NOMO-1 treated with DMSO at 0.1 percent for 48 hours (cell line): ENCODE measurements around the gene CCER1.

ENCODE experiments used
- DNase-seq: peaks from one replicate; lab custom pipeline; 2025; ENCODE audit not compliant: unreplicated experiment; lab: John Stamatoyannopoulos, UW

Gene CCER1

DNA sequence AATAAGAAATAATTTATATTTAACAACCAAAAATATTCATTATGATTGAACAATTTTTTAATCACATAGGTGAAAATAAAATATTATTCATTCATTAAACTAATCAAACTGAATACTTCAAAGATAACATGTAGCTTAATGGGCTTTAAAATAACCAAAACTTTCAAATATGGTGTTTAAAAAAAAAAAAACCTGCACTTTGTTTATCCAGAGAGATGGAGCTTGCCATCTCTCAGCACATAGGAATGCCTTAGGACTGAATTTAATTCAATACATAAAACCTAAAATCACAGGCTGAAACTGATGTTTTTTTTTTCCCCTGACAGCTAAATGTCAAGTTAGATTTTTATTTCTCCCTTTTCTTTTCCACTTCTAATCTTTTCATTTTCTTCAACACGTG is 14.4 kb upstream of the CCER1 start:
- no peak for DNase-seq

DNA sequence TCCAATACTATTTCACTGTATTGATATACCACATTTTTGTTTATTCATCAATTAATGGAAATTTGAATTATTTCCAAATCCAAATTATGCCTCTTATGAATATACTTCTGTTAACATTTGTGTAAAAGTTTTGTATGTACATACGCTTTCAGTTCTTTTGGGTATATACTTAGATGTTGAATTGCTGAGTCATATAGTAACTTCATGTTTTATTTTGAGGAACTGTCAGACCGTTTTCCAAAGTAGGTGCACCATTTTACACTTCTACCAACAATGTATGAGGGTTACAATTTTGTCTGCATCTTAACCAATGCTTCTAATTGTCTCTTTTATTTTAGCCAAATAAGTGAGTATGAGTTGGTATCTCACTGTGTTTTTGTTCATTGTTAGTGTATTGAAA is 10.2 kb upstream of the CCER1 start:
- DNase-seq = peak; percentile 63

DNA sequence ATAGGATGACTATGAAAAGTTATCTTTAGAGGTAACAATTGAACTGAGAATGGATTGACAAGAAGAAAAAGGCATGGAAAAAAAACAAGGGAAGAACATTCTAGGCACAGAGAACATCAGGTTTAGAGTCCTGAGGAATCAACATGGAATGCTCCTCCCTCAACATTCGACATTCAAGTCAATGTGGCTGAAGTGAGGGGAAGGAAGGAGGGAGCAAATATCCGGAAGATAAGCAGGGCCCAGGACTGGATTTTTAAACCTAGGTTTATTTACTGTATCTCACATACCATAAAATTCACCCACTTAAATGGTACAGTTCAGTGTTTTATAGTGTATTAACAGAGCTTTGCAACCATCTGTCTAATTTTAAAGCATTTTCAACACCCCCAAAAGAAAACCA is 9.6 kb upstream of the CCER1 start:
- DNase-seq = no peak

DNA sequence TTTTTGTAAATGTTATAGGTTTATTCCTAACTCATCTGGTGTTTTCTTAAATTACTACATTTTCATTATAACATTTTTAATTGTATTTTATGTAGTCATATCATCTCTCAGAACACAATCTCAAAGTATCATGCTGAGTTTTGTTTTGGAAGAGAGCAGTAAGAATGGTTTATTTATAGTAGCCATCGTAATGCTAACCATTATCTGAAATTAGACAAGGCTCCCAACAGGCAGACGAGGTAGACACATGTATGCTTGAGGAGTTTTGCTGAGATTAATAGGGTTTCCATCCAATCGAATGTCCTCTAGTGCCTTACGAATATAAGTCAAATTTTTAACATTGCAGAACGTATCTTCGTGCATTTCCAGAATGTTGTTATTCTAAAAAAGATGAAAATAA is 9.0 kb upstream of the CCER1 start:
- DNase-seq = no peak

DNA sequence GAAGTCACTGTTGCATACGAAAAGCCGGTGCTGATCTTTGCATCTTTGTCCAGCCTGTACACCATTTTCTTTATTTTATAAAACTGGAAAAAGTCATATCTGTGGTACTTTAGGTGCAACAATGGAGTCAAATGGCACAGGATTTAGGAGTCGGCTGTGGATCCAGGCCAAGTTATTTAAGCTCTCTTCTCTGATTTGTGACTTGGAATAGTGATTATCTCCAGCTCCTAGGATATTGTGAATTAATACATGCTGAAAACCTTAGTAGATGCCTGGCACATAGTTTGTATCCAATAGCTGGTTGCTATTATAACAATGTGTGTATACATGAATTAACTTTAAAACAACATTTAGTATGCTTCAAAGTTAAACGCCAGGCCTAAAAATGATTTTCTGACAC is 6.2 kb upstream of the CCER1 start:
- DNase-seq = no peak

DNA sequence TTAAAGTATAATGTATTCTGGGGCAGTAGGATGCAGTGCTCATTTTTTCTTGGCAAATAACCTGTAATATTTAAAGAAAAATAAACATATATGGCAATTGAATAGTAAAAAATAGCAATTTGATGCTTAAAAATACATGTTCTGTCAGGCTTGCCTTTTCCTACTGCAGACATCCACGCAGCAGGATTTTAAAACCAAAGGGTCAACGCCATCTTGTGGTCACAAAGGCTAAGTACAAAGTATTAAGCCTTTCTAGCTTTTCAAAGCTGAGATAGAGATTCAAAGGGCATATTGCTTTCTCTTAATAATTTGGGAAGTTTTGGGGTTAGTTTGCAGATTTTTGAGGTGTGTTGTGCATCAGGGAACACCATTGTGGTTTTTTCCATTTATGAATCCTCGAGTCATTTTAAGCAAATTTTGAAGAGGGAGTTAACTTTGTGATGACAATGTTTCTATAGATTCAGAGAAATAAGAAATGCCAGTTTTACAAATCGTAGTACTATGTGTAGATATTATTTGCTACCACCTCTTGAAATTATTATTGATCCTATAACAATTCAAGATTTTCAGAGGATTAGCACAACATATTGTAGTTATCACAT is 4.7 kb upstream of the CCER1 start:
- peak; percentile 11 for DNase-seq

DNA sequence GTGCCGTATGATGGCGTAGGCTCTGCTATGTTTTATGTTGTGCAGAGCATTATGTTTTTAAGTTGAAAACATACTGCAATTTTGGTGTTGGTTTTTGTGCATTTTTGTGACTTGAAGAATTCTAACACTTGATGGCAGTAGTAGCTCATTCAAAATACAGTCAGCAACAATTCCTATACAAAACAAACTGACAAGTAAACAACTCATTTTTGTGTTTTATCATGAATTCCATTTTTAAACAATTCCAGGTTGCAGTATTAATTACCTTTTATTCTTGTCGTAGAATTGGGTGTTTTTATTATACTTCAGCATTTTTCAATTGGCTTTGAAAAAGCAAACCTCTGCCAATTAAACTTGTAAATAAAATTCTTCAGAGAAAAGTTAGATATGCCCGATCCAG is 4.1 kb upstream of the CCER1 start:
- no peak for DNase-seq

DNA sequence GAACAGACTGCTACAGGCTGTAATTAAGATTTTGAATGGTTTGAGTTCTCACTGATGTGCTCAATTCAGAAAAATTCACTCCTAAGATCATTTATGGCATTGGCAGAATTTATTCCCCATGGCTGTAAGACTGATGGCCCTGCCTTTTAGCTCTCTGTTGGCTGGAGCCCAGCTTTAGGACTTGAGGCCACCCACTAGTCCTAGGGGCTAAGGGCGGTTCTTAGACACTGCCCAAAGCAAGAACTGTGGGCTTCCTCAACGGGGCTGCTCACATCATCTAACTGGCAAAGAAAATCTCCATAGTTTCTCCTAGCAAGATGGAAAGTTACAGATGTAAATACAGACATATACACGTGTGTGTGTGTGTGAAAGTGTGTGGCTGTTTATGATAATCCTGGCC is 3.4 kb upstream of the CCER1 start:
- DNase-seq = no peak

DNA sequence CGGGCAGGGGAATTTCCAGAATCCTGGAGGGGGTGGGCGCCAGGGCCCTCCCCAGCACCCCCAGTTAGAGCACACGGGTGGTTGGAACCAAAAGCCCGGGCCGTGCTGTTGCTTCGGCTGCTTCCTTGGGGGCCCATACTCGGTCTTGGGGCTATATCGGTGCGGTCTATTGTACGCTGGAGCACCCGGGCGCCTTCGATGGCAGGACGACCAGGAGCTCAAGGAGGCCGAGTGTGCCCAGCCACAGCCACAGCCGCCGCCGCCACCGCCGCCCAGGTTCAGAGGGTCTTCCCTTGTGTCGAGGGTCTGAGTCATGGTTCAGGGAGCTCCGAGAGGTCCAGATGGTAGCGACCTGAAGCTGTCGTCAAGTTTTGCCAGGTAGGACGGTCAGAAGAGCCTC is 548 bp downstream of the CCER1 start:
- no peak for DNase-seq

DNA sequence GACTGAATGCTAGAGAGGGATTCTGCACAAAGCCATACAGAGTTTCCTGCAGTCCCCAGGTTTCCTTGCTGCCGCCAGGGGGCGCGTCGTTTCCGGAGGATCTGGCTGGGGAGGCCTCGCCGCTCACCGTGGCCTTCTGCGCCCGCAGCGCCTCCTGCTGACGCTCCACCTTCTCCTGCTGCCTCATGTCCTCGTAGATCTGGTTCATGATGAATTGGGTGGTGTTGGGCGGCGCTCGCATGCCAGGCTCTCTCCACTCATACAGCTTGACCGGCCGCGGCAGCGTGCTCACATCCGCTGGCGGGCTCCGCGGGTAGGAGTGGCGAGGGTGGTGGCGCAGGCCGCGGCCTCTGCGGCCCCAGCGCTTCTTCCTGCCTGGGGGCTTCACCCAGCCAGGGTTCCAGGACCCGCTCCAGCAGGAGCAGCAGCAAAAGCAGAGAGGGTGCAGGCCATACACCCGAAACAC is 987 bp downstream of the CCER1 start:
- no peak for DNase-seq

DNA sequence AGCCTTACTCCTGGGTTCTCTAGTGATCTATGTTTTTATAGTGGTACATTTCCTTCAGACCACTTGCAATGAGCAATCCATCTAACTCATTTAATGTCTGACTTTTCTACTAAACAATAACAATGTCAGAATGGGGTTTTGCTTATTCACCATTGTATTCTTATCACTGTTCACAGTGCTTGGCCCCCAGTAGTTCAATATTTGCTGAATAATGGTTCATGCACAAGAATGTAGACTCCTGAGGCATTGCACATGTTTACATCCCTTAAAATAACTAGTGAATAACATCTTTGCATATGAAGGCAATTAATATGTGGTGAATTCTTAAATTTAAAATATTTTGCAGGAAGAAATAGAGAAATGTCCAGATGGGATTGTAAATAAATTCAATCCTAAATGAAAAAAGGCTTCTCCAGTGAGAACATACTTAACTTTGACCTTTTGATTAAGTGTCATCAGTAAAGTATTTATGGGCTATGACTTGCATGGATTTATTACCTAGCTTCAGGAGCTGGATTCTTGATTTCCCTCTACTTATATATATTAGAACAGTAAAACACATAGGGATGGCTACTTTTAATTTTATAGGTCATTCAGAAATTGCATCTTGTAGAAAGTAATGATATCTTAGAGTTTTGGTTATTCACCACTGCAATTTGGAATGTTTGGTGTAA is 3.4 kb downstream of the CCER1 start:
- no peak for DNase-seq

DNA sequence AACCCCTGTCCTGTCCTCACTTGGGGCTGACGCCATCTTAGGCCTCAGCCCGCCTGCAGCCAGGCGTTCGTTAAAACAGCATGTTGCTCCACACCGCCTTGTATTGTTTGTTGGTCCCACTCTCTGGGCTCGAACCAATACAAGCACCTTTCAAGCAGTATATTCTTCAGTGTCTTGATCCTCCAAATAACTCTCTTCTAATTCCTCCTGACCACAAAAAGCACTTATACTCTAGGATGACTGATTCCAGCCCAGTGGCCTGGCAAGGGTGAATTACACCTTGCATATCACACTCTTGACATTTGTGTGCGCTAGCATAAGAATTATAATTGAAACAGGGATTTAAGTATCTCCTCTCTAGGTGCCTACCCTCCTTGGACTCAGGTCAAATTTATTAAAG is 7.1 kb downstream of the CCER1 start:
- DNase-seq = no peak

DNA sequence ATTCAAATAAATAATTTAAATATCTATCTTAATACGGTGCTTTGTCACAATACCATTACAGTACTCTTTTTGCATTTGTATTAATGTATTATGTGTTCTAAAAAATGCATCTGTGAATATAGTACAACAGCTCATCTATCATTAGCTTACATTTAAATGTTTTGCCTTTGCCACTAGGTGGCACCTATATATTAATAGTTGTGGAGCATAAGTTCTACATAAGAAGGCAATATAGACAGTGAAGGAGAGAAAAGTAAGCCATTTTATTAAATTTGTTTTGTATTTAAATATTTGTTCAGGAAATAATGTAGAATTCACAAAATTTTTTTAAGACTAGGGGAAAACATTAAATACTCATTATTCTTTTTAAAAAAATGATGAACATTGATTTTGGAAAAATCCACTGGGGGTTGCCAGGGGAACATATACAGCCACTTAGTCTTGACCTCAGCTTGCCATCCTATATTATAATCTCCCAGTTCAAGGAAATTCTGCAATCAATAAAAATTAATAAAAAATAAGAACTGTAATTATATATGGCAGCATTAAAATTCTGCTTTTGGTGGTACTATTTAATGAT is 9.8 kb downstream of the CCER1 start:
- peak; percentile 30 for DNase-seq

DNA sequence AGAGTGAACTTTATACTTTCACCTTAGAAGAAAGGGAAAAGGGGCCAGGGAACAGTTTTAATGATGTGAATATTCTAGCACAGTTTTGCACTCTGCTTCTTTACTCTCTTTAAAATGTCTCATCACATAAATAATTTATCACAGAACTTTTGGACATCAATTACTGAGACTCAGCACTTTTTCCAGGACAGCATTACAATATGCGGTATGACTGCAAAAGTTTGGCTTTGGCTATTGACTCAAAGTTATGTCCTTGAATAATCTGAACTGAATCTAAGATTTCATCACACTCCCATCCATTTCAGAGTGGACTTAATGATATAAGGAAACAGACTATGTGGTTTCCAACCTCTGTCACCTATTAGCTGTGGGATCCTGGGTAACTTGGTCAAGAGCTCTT is 11.7 kb downstream of the CCER1 start:
- DNase-seq = no peak

DNA sequence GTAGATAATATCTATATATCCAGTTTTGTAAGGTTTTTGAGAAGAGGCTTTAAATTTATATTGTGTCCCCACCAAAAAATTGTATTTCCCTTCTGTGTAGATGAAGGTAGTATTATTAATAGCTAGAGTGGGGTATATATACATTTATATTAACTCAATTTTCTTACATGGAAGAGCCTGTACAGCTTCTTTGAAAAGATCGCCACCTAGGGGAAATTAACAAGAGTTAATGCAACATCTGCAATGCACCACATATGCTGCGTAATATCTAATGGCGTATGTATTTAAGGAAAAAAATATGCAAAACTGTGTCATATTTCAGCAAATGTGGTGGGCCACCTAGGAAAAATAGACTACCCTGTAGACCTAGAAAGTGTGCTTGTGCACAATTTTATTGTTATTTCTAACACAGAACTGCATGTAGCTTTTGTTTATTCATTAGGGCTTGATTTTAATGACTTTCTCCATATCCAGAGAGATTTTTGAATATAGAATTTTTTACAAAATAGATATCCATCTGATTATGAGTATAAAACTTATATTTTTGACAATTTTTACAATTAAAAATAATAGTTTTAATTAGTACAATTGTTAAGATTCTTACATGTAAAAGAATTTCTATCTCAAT is 14.0 kb downstream of the CCER1 start:
- peak; percentile 70 for DNase-seq

DNA sequence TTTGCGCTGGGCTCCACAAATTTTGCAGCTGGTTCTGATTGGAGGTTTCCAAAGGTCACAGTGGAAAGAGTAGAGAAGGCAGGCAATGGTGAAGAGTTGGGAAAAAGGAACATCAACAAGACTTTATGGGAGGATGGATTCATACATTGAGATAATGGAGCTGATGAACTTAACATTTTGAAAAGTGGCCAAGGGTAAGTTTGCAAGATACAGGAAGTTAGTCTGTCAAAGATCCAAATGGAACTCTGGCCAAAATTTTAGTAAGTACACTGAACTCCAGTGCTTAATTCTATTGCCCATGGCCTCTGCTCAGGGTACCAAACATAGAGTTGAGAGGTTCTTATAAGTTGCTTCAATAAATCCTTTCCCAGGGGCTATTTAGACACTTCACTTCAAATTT is 15.6 kb downstream of the CCER1 start:
- no peak for DNase-seq

DNA sequence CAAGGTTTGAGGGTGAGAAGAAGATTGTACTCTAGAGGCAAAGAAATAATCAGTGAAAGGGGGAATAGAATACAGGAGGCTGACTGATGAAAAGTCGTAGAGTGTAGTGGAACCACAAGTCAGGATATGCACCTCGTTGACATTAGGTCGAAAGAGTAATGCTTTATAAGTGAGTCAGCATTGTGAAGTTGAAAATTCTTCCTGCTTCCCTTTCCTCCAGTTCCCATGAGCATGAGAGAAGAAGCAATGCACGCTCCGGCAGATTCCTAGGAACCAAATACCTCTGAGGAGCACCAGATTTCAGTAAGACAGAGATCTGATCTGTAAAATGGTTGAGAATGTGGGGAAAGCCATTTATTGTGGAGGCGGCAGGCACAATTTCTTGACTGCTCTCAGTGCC is 16.5 kb downstream of the CCER1 start:
- no peak for DNase-seq

DNA sequence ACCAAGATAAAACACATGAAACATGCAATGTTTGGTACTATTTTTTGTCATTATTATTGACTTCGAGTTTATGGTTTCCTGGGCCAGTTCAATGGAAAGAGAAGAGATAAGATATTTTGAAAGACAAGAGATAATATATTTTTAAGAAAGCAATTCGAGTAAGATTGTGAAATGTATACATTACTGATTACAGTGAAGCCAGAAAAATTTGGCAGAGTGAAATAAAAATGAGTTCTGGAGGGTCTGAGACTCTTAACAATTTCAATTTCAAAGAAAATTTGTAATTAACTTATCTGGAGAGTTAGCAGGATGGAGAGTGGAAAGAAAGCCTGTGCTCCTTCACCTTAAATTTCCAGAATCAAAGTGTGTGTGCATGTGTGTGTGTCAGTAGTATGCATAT is 17.3 kb downstream of the CCER1 start:
- no peak for DNase-seq

DNA sequence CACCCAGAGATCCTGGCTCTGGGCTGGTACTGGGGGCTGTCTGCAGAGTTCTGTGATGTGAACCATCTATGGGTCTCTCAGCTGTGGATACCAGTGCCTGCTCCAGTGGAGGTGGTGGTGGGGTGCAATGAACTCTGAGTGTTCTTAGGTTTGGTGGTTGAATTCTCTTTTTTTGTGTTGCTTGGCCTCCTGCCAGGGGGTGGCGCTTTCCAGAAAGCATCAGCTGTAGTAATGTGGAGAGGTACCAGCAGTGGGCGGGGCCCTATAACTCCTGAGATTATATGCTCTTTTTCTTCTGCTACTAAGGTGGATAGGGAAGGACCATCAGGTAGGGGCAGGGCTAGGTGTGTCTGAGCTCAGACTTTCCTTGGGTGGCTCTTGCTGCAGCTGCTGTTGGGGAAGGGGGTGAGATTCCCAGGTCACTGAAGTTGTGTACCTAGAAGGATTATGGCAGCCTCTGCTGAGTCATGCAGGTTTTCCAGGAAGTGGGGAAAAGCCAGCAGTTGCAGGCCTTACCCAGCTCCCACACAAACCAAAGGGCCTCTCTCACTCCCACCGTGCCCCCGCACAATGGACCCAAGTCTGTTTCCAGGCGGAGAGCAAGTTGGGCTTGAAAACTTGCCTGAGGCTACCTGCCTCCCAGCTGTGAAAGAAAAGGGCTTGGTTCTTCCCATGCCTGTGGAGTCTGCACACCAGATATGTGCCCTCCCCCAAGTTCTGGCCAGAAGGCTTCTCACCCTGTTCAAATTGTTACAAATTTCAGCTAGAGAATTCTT is 18.6 kb downstream of the CCER1 start:
- DNase-seq = no peak

DNA sequence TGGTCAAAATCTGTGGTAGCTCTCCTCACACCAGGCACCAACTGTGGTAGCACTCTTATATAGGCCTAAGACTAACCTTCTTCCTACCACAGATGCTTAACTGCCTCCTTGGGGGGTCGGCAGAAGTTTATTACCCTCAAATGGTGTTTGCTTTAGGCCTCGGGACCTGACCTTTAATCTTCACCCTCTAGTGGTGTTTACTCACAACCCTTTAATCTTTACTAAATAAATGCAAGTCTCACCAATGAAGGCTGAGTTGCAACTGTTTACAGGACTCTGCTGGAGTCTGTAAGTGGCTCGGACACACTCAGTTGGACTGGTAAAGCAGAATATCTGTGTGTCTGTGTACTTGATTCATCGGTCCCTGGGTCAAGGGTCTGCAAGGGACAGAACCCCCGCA is 29.4 kb downstream of the CCER1 start:
- DNase-seq = no peak

DNA sequence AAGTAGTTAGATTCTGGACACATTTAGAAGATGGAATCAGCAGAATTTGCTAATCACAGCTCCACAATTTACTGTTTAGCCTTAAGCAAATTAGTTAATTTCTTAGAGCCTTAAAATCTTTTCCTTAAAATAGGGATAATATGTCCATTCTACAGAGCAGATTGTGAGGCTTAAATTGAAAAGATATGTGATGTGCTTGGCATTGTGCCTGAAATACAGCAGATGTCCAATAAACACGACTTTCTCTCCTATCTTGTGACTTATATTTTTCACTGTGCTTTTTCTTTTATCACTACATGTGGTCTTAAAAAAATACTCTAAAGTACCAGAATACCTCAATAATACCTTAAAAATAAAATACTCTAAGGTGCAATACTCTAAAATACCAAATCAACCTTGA is 30.6 kb downstream of the CCER1 start:
- DNase-seq = no peak
